Activated naive CD8-positive, alpha-beta T cell (primary cell): Measurements from ENCODE around the gene SPINK4.

Experiments
- H3K27ac Mint-ChIP-seq: one replicate; pipeline ENCODE4 v1.8.0; 2021; ENCODE audit warnings: mixed read lengths
- H3K27me3 Mint-ChIP-seq: one replicate; pipeline ENCODE4 v1.8.0; 2021; ENCODE audit warnings: mixed read lengths
- H3K36me3 Mint-ChIP-seq: one replicate; pipeline ENCODE4 v1.8.0; 2021; ENCODE audit warnings: mixed read lengths
- H3K4me1 Mint-ChIP-seq: one replicate; pipeline ENCODE4 v1.8.0; 2021; ENCODE audit warnings: low read depth, mixed read lengths
- H3K4me3 Mint-ChIP-seq: one replicate; pipeline ENCODE4 v1.8.0; 2021; ENCODE audit warnings: mild to moderate bottlenecking, mixed read lengths
- H3K9me3 Mint-ChIP-seq: one replicate; pipeline ENCODE4 v1.8.0; 2021; ENCODE audit warnings: low read depth, mixed read lengths

The SPINK4 gene

GRCh38 chr9:33288828-33289483 is 49.0 kb downstream of the SPINK4 start:
- Mint-ChIP-seq H3K27ac (peak overlapping the region; percentile 100), H3K4me3 (no peak overlapping the region)

GRCh38 chr9:33289496-33289895 is 49.5 kb downstream of the SPINK4 start:
- peak overlapping the region; percentile 95 for H3K4me3 Mint-ChIP-seq
- peaks cover 10% of the 10 kb centered on the region for H3K36me3 Mint-ChIP-seq
- H3K27ac Mint-ChIP-seq, result peak overlapping the region; percentile 100
- peaks cover 52% of the 10 kb centered on the region for H3K4me1 Mint-ChIP-seq
- H3K9me3 Mint-ChIP-seq, result no peaks in the 10 kb centered on the region
- H3K27me3 Mint-ChIP-seq, result no peaks in the 10 kb centered on the region

More at GRCh38 chr9:33288828-33289483, 49.0 kb downstream of the SPINK4 start:
- Mint-ChIP-seq H3K9me3 (no peaks in the 10 kb centered on the region), H3K27me3 (no peaks in the 10 kb centered on the region), H3K4me1 (peaks cover 47% of the 10 kb centered on the region), H3K36me3 (peaks cover 10% of the 10 kb centered on the region)

- Mint-ChIP-seq H3K27ac (peak overlapping the region; percentile 100), H3K27me3 (no peaks in the 10 kb centered on the region), H3K9me3 (no peaks in the 10 kb centered on the region), H3K36me3 (peaks cover 13% of the 10 kb centered on the region), H3K4me1 (peaks cover 56% of the 10 kb centered on the region), H3K4me3 (peak overlapping the region; percentile 95)
Observed at GRCh38 chr9:33289936-33290246, 49.9 kb downstream of the SPINK4 start.

GRCh38 chr9:33290247-33291030 is 50.5 kb downstream of the SPINK4 start, which contains the start of gene NFX1:
Gene NFX1, plus strand, starts transcription at chr9:33290516. Its CDS starts 57 bp downstream, at chr9:33290573.
- H3K27ac Mint-ChIP-seq, result peak within 1 kb of the TSS; percentile 100
- no peaks in the 10 kb centered on the region for H3K9me3 Mint-ChIP-seq
- H3K27me3 Mint-ChIP-seq, result no peaks in the 10 kb centered on the region
- peaks cover 13% of the 10 kb centered on the region for H3K36me3 Mint-ChIP-seq
- peak within 1 kb of the TSS; percentile 95 for H3K4me3 Mint-ChIP-seq
- H3K4me1 Mint-ChIP-seq, result peaks cover 60% of the 10 kb centered on the region

DNA sequence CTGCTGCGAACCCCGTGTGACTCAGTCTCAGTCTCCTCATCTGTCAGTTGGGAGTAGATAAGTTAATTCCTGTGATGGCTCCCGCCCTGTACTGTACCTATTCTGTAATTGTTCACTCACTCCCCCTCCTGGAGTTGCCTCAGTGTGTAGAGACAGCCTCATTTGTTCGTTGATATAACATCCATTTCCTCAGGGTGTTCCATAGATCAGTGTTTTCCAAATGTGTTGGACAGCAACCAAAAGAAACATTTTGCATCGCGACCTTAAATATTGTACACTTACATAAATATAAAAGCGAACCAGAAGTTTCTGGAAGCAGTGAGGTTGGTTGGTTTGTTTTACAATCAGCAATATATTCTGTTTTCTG is 51.0 kb downstream of the SPINK4 start:
- no peaks in the 10 kb centered on the region for H3K27me3 Mint-ChIP-seq

GRCh38 chr9:33291901-33292300 is 51.9 kb downstream of the SPINK4 start:
- H3K9me3 Mint-ChIP-seq, result no peaks in the 10 kb centered on the region
- H3K27ac Mint-ChIP-seq, result peak overlapping the region; percentile 100
- no peaks in the 10 kb centered on the region for H3K27me3 Mint-ChIP-seq
- peaks cover 69% of the 10 kb centered on the region for H3K4me1 Mint-ChIP-seq
- H3K36me3 Mint-ChIP-seq, result peaks cover 22% of the 10 kb centered on the region
- H3K4me3 Mint-ChIP-seq, result peak overlapping the region; percentile 95

More for the DNA sequence above, 51.0 kb downstream of the SPINK4 start:
- H3K27ac Mint-ChIP-seq, result peak overlapping the region; percentile 100
- peak overlapping the region; percentile 95 for H3K4me3 Mint-ChIP-seq
- H3K36me3 Mint-ChIP-seq, result peaks cover 17% of the 10 kb centered on the region
- peaks cover 64% of the 10 kb centered on the region for H3K4me1 Mint-ChIP-seq
- H3K9me3 Mint-ChIP-seq, result no peaks in the 10 kb centered on the region

DNA sequence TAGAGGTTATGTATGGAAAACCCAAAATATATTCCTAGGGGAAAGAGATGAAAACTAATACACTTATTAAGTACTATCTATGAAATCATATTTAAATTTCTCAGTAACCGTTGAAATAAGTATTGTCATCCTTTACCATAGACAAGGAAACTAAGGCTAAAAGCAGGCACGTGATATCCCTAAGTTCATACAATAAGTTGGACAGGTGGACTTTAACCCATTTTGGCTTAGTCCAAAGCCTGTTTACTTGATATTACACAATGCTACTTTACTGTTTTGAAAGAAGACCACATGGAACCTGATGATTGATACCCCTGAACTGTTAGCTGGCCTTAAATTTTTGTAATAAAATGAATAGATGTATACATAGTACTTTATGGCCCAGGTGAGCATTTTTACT is 53.8 kb downstream of the SPINK4 start:
- no peaks in the 10 kb centered on the region for H3K27me3 Mint-ChIP-seq
- H3K4me3 Mint-ChIP-seq, result peak overlapping the region; percentile 95
- H3K36me3 Mint-ChIP-seq, result peaks cover 35% of the 10 kb centered on the region
- H3K27ac Mint-ChIP-seq, result peak overlapping the region; percentile 100
- H3K4me1 Mint-ChIP-seq, result peaks cover 78% of the 10 kb centered on the region
- H3K9me3 Mint-ChIP-seq, result no peaks in the 10 kb centered on the region

DNA sequence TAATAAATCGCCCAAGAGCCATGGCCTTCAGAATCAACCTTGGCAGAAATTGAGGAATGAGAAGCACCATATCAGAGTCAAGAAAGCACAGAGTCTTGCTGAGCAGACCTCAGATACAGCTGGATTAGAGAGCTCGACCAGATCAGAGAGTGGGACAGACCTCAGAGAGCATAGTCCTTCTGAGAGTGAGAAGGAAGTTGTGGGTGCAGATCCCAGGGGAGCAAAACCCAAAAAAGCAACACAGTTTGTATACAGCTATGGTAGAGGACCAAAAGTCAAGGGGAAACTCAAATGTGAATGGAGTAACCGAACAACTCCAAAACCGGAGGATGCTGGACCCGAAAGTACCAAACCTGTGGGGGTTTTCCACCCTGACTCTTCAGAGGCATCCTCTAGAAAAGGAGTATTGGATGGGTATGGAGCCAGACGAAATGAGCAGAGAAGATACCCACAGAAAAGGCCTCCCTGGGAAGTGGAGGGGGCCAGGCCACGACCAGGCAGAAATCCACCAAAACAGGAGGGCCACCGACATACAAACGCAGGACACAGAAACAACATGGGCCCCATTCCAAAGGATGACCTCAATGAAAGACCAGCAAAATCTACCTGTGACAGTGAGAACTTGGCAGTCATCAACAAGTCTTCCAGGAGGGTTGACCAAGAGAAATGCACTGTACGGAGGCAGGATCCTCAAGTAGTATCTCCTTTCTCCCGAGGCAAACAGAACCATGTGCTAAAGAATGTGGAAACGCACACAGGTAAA is 54.9 kb downstream of the SPINK4 start:
- Mint-ChIP-seq H3K9me3 (no peaks in the 10 kb centered on the region), H3K27ac (peak overlapping the region; percentile 35), H3K4me3 (peak overlapping the region; percentile 42), H3K27me3 (no peaks in the 10 kb centered on the region), H3K4me1 (peaks cover 89% of the 10 kb centered on the region), H3K36me3 (peaks cover 37% of the 10 kb centered on the region)

DNA sequence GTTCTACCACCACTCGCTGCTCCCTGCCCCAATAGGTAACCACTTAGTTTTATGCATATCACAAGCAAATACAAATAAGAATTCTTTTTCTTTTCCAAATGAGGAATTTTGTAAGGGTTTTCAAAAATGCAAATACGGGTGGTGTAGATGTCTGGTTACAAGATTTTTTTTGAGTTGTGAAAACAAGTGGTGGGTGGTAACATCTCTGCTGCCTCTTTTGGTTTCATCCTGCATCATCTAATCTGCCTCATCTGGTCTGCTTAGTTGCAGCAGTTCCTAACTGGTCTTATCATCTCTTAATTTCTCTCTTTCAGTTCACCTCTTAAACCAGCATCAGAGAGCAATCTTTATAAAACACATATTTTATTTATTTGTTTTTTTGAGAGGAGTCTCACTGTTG is 55.6 kb downstream of the SPINK4 start:
- Mint-ChIP-seq H3K4me3 (peak overlapping the region; percentile 40), H3K36me3 (peaks cover 37% of the 10 kb centered on the region), H3K27me3 (no peaks in the 10 kb centered on the region), H3K27ac (peak overlapping the region; percentile 46), H3K4me1 (peaks cover 89% of the 10 kb centered on the region), H3K9me3 (no peaks in the 10 kb centered on the region)

DNA sequence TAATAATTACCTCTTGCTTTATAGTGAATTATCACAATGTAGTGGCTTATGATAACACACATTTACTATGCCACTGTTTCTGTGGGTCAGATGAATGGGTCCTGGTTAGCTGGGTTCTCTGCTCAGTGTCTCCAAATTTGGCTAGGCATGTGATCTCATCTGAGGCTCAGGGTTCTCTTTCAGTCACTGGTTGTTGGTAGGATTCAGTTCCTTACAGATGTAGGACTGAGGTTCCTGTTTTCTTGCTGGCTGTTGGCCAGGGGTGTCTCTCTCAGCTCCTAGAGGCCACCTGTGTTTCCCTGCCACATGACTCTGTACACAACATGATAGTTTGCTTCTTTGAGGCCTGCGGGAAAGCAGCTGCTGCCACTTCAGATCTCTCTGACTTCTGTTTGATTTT is 57.5 kb downstream of the SPINK4 start:
- Mint-ChIP-seq H3K9me3 (no peaks in the 10 kb centered on the region), H3K36me3 (peaks cover 32% of the 10 kb centered on the region), H3K27ac (peak overlapping the region; percentile 87), H3K4me3 (peak overlapping the region; percentile 74), H3K27me3 (no peaks in the 10 kb centered on the region), H3K4me1 (peaks cover 81% of the 10 kb centered on the region)
